Measurements from ENCODE around the gene GPN1.

The GPN1 gene

DNA sequence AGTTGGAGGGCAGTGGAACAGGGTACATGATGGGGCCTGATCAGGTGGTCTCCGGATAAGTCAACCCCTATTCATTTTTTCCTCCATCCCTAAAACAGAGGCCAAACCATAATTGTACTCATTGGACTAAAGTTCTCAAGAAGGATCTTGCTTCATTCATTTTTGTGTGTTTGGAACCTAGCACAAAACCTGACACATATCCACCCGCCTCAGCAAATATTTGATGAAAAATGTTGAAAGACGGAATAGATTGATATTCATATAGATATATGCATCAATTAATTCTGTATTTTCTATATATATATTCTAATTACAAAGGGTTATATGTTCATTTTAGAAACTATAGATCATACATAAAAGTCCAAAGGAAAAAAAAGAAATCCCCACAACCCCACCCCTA is 56.7 kb downstream of the GPN1 start:
- DNase-seq (ENCODE audit: low spot score), result no peak
- in situ Hi-C loops (cut with MboI; ENCODE audit: low sequenced_read_pairs, unreplicated experiment), result no loop called here
- TF ChIP-seq CTCF (IDR thresholded peaks at IDR 0.05; ENCODE audit: borderline replicate concordance, control extremely low read depth, extremely low read depth, insufficient read depth, missing control alignments), result no peak

DNA sequence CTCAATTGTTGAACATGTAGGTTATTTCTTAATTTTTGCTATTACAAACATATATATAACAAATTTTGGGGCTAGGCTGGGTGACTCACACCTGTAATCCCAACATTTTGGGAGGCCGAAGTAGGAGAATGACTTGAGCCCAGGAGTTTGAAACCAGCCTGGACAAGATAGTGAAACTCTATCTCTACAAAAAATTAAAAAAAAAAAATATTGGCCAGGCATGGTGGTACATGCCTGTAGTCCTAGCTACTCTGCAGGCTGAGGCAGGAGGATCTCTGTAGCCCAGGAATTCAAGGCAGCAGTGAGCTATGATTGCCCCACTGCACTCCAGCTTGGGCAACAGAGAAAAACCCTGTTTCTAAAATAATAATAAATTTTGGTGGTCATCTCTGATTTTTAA is 58.4 kb downstream of the GPN1 start:
- no peak for DNase-seq (ENCODE audit: low spot score)
- TF ChIP-seq CTCF (IDR thresholded peaks at IDR 0.05; ENCODE audit: borderline replicate concordance, control extremely low read depth, extremely low read depth, insufficient read depth, missing control alignments), result no peak
- in situ Hi-C loops (cut with MboI; ENCODE audit: low sequenced_read_pairs, unreplicated experiment), result no loop called here

- DNase-seq (ENCODE audit: low spot score), result no peak
- TF ChIP-seq CTCF (IDR thresholded peaks at IDR 0.05; ENCODE audit: borderline replicate concordance, control extremely low read depth, extremely low read depth, insufficient read depth, missing control alignments), result no peak
- in situ Hi-C loops (cut with MboI; ENCODE audit: low sequenced_read_pairs, unreplicated experiment), result no loop called here
Measured at GRCh38 chr2:27689424-27689823, 60.6 kb downstream of the GPN1 start.

GRCh38 chr2:27690052-27690451 is 61.2 kb downstream of the GPN1 start:
- TF ChIP-seq CTCF (IDR thresholded peaks at IDR 0.05; ENCODE audit: borderline replicate concordance, control extremely low read depth, extremely low read depth, insufficient read depth, missing control alignments), result no peak
- DNase-seq (ENCODE audit: low spot score), result no peak
- in situ Hi-C loops (cut with MboI; ENCODE audit: low sequenced_read_pairs, unreplicated experiment), result no loop called here

- in situ Hi-C loops (cut with MboI; ENCODE audit: low sequenced_read_pairs, unreplicated experiment), result no loop called here
- no peak for TF ChIP-seq CTCF (IDR thresholded peaks at IDR 0.05; ENCODE audit: borderline replicate concordance, control extremely low read depth, extremely low read depth, insufficient read depth, missing control alignments)
- no peak for DNase-seq (ENCODE audit: low spot score)
Measured at GRCh38 chr2:27697660-27698059, 68.8 kb downstream of the GPN1 start.

All from GM13976 (cell line).